Epidermal melanocyte (primary cell): ENCODE results near the gene KANSL1.
"Not testable (repeated sequence)": the region's sequence is repeated elsewhere in the genome, so short reads cannot be mapped to it uniquely, and the experiment has no call there.

ENCODE experiments used
- DNase-seq: peaks from one replicate; pipeline ENCODE4 v3.0.0; 2011; ENCODE audit warnings: low spot score; ENCODE audit not compliant: insufficient read length

The KANSL1 gene

GRCh38 chr17:46193151-46193625, at the start of gene KANSL1:
KANSL1 (minus strand) TSS chr17:46193429; CDS start chr17:46172143, 21,286 bp downstream.
- DNase-seq: peak; percentile 88

DNA sequence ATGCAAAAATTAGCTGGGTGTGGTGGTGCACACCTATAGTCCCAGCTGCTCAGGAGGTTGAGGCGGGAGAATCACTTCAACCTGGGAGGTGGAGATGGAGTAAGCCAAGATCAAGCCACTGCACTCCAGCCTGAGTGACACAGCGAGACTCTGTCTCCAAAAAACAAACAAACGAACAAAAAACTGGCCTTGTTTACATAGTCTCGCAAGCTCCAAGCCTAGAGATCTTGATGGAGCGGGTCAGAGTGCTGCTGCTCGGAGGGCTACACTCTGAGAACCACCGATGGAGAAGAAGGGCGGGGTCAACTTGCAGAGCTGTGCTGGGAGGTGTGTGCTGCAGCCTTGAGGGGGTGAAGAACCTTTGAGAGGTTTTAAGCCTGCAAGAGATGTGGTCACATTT, 38.1 kb upstream of the KANSL1 start:
- not testable (repeated sequence) for DNase-seq

- DNase-seq: peak; percentile 81
These were observed 32.1 kb upstream of the KANSL1 start for GRCh38 chr17:46225274-46225794.

- not testable (repeated sequence) for DNase-seq
These were observed 31.6 kb upstream of the KANSL1 start for GRCh38 chr17:46224864-46225263.

DNA sequence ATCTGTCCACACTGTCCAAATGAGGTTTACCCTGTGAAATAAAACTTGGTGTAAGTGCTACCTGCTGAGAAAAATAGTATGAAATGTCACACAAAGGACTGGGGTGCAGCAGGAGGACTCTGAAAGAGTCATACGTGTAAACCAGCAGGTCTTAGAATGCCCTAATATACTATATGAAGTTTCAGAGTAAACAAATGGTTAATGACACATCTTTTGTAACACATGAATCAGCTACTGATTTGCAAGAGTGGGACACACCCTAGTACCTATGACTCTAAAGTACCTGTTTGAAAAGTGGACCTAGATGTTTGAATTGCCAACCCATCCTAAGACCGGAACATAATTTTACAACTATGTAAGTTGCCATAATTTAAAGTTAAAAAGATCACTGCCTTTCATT, 29.8 kb upstream of the KANSL1 start:
- DNase-seq: not testable (repeated sequence)

GRCh38 chr17:46216682-46217081, 23.5 kb upstream of the KANSL1 start:
- no peak for DNase-seq

DNA sequence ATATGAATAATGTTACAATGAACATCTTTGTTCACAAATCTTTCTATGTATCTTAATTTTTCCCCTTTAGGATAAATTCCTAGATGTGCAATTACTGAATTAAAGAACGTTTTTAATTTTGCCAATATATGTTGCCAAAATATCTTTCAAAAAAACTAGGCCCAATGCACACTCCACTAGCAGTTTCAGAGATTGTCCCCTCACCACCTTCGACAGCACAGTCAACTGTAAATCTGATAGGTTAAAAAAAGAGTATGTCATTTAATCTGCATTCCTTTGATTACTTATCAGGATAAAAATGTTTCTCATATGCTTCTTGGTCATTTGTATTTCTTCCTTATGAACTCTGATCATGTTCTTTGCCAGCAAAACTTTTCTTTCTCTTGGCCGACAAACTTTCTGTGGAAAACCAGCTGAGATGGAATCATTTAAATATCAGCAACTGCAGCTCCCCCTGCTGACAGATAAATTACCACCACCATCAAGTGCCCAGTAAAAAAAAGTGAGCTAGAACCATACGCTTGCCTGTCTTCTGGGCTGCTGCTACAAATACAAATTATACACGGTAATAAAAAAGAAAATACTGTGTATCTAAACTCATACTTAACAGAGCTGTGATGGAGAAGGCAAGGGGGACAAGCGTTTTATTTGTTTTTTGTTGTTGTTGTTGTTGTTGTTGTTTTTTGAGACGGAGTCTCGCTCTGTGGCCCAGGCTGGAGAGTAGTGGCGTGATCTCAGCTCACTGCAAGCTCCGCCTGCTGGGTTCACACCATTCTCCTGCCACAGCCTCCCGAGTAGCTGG, 19.6 kb upstream of the KANSL1 start:
- DNase-seq: peak; percentile 70

DNA sequence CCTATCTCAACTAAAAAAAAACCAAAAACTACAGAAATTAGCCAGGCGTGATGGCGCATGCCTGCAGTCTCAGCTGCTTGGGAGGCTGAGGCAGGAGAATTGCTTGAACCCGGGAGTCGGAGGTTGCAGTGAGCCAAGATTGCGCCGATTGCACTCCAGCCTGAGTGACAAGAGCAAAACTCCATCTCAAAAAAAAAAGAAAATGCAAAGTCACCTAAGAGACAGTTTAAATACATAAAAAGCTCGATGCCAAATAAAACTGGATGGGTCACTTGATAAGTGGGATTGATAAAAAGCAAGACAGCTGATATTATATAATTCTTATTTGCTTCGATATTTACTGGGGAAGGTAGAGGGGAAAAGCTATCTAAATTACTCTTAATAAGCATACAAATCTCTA, 15.8 kb upstream of the KANSL1 start:
- DNase-seq: no peak

GRCh38 chr17:46205975-46206374, 12.7 kb upstream of the KANSL1 start:
- no peak for DNase-seq

GRCh38 chr17:46202424-46202823, 9.2 kb upstream of the KANSL1 start:
- DNase-seq: no peak

DNA sequence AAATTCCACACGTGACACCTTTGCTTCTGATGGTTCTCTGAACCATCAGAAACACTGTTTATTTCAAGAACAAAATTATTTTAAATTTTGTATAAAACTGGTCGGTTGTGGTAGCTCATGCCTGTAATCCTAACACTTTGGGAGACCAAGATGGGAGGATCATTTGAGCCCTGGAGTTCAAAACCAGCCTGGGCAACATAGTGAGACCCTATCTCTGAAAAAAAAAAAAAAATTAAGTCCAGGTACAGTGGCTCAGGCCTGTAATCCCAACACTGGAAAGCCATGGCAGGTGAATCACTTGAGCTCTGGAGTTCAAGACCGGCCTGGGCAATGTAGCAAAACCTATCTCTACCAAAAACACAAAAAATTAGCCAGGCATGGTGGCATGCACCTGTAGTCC, 8.3 kb upstream of the KANSL1 start:
- no peak for DNase-seq

GRCh38 chr17:46200197-46200596, 7.0 kb upstream of the KANSL1 start:
- DNase-seq: no peak

- no peak for DNase-seq
These were observed 6.2 kb upstream of the KANSL1 start for GRCh38 chr17:46199379-46199778.

- DNase-seq: no peak
These were observed 5.0 kb upstream of the KANSL1 start for GRCh38 chr17:46198233-46198632.

GRCh38 chr17:46197530-46197929, 4.3 kb upstream of the KANSL1 start:
- DNase-seq: no peak

- no peak for DNase-seq
These were observed 2.9 kb upstream of the KANSL1 start for GRCh38 chr17:46195939-46196716.

GRCh38 chr17:46195217-46195855, 2.1 kb upstream of the KANSL1 start:
- DNase-seq: no peak

DNA sequence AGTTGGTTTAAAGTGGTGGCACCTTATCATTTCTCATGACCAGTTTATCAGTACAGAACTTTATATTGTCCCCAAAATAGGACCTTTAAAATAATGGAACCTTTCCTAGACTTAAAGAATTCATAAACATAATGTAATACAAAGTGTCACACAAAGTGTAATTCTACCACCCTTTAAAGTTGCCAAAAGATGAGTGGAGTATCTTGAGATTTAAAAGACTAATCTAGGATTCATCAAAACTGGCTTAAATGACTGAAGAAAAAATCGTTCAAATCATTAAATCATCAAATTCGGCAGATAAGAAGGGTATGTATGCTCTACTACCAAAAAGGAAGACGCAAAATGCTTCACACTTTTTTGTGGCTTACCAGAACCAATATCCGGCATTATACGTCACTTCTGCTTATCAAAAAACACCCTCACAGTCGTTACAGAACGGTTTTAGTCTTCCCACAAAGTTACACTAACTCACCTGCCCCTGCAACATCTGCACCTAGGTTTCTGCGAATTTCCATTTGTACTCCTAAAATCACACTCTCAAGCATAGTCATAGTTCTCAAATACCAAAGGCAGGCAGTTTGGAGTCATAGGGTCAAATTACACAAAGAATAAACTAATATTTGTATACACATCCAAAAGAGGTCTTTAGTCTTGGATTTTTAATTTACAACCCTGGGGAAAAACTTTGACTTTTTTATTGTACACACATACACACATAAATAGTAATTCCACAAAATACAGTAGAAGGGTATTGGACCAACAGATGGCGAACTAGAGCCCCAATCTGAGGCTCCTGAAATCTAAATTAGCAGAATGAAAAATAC, 1.4 kb upstream of the KANSL1 start:
- no peak for DNase-seq

- DNase-seq: peak; percentile 85
These were observed 580 bp upstream of the KANSL1 start for GRCh38 chr17:46193626-46194392.
